H1 (cell line): ENCODE results near the gene MPIG6B. TPM values are rescaled to one million over a fixed set of nuclear protein-coding genes. Genes with fewer than 3 reads are reported as not detected.

Experiments used
- CTCF ChIA-PET: fragments of 300-600 bp; sonication (Branson Sonifier 250); formaldehyde crosslinking; loops from one replicate; lab custom pipeline; 2021; ENCODE audit not compliant: partially characterized antibody; lab: Charles Lee
- POLR2A ChIA-PET: fragments of 300-600 bp; sonication (Branson Sonifier 250); formaldehyde crosslinking; loops from one replicate; lab custom pipeline; 2021; ENCODE audit warnings: inconsistent platforms; ENCODE audit not compliant: partially characterized antibody; lab: Charles Lee
- DNase-seq, 2 experiments: peaks; one replicate each; pipeline versions ENCODE4 v3.0.0 to v3.0.0-alpha.2; 2010 to 2022; ENCODE audit warnings: low spot score in 2 of 2, low read depth in 1 of 2, mixed read lengths in 1 of 2
- FAIRE-seq: peaks from 2 replicates; lab custom pipeline; 2011; peaks lifted over from hg19 to GRCh38; lab: Jason Lieb, UNC
- H2AFZ ChIP-seq: 2 replicates; pipeline ENCODE4 v1.8.1; 2012; ENCODE audit warnings: low read length, inconsistent platforms
- H2AK5ac ChIP-seq: 2 replicates; pipeline ENCODE4 v1.6.1; 2013; ENCODE audit warnings: low read depth, low read length
- H2BK120ac ChIP-seq: replicated peaks from 2 replicates; pipeline ENCODE3; 2013; ENCODE audit warnings: low read depth, low read length, inconsistent platforms
- H2BK12ac ChIP-seq: 2 replicates; pipeline ENCODE4 v1.6.1; 2013; ENCODE audit warnings: low read depth, low read length
- H2BK15ac ChIP-seq: 2 replicates; pipeline ENCODE4 v1.6.1; 2013; ENCODE audit warnings: low read length
- H2BK20ac ChIP-seq: 2 replicates; pipeline ENCODE4 v1.6.1; 2013; ENCODE audit warnings: low read length
- H2BK5ac ChIP-seq: 2 replicates; pipeline ENCODE4 v1.6.1; 2013; ENCODE audit warnings: low read depth, low read length
- H3K14ac ChIP-seq: 2 replicates; pipeline ENCODE4 v1.6.1; 2013; ENCODE audit warnings: inconsistent platforms; ENCODE audit not compliant: insufficient read length
- H3K18ac ChIP-seq: 2 replicates; pipeline ENCODE4 v1.6.1; 2013; ENCODE audit warnings: low read length; ENCODE audit errors: extremely low read depth
- H3K23ac ChIP-seq: 2 replicates; pipeline ENCODE4 v1.6.1; 2013; ENCODE audit warnings: inconsistent platforms; ENCODE audit not compliant: insufficient read length
- H3K23me2 ChIP-seq: 2 replicates; pipeline ENCODE4 v1.6.1; 2013; ENCODE audit warnings: low read depth, low read length
- H3K27ac ChIP-seq: 2 replicates; pipeline ENCODE4 v1.6.1; 2011; ENCODE audit warnings: low read depth, low read length, inconsistent platforms
- H3K27me3 ChIP-seq, 4 experiments: replicated peaks in 1 of 4; 1 replicate in 1 of 4; 2 replicates in 3 of 4; pipeline versions ENCODE4 v1.6.1 to v1.8.1; 2011 to 2013; ENCODE audit warnings: low read length in 3 of 4, mild to moderate bottlenecking in 3 of 4, inconsistent platforms in 2 of 4, mixed read lengths in 2 of 4, moderate library complexity in 1 of 4; ENCODE audit not compliant: control insufficient read depth in 3 of 4, insufficient read depth in 3 of 4; ENCODE audit errors: extremely low read depth in 1 of 4
- H3K36me3 ChIP-seq, 4 experiments: 2 replicates each; pipeline versions ENCODE4 v1.6.1 to v1.8.1; 2011 to 2013; ENCODE audit warnings: mild to moderate bottlenecking in 4 of 4, low read length in 3 of 4, moderate library complexity in 2 of 4, control low read depth in 1 of 4, inconsistent platforms in 1 of 4; ENCODE audit not compliant: insufficient read depth in 4 of 4, control insufficient read depth in 2 of 4
- H3K4ac ChIP-seq: replicated peaks from 2 replicates; pipeline ENCODE3; 2013; ENCODE audit warnings: low read length, low read depth, mixed read lengths, inconsistent platforms; ENCODE audit not compliant: insufficient read length
- H3K4me1 ChIP-seq, 4 experiments: replicated peaks in 1 of 4; 1 replicate in 1 of 4; 2 replicates in 3 of 4; pipeline versions ENCODE4 v1.6.1 to v1.8.1; 2011 to 2013; ENCODE audit warnings: low read length in 3 of 4, inconsistent platforms in 2 of 4, mixed read lengths in 1 of 4; ENCODE audit not compliant: insufficient read depth in 4 of 4, control insufficient read depth in 3 of 4
- H3K4me2 ChIP-seq, 2 experiments: 2 replicates each; pipeline versions ENCODE4 v1.6.1 to v1.8.1; 2011 to 2013; ENCODE audit warnings: low read depth in 2 of 2, low read length in 2 of 2, control low read depth in 1 of 2, inconsistent platforms in 1 of 2, mild to moderate bottlenecking in 1 of 2; ENCODE audit not compliant: insufficient read depth in 1 of 2
- H3K4me3 ChIP-seq, 4 experiments: fragments of 200-600, 300-600 bp in 1 of 4; sonication (generic), shearing (Covaris generic), sonication (Bioruptor Twin) in 1 of 4; 2 replicates each; pipeline versions ENCODE4 v1.5.1 to v1.8.1; 2011 to 2016; ENCODE audit warnings: low read length in 4 of 4, low read depth in 3 of 4, control low read depth in 2 of 4, inconsistent platforms in 2 of 4, mild to moderate bottlenecking in 2 of 4, mixed read lengths in 1 of 4, moderate library complexity in 1 of 4; ENCODE audit not compliant: insufficient read depth in 2 of 4; ENCODE audit errors: extremely low read depth in 1 of 4
- H3K56ac ChIP-seq: replicated peaks from 2 replicates; pipeline ENCODE3; 2013; ENCODE audit warnings: low read depth, mild to moderate bottlenecking, mixed read lengths, low read length, inconsistent platforms; ENCODE audit not compliant: insufficient read length
- H3K79me1 ChIP-seq: 2 replicates; pipeline ENCODE4 v1.6.1; 2013; ENCODE audit warnings: low read depth, low read length, control low read depth
- H3K79me2 ChIP-seq, 2 experiments: 2 replicates each; pipeline versions ENCODE4 v1.6.1 to v1.8.1; 2012 to 2013; ENCODE audit warnings: low read length in 2 of 2, mild to moderate bottlenecking in 2 of 2, inconsistent platforms in 1 of 2; ENCODE audit not compliant: insufficient read depth in 2 of 2, control insufficient read depth in 1 of 2
- H3K9ac ChIP-seq, 4 experiments: replicated peaks in 1 of 4; 1 replicate in 1 of 4; 2 replicates in 3 of 4; pipeline versions ENCODE4 v1.6.1 to v1.8.1; 2011 to 2013; ENCODE audit warnings: low read depth in 3 of 4, low read length in 3 of 4, control low read depth in 2 of 4, mild to moderate bottlenecking in 2 of 4, moderate library complexity in 2 of 4, inconsistent platforms in 1 of 4; ENCODE audit errors: extremely low read depth in 1 of 4
- H3K9me3 ChIP-seq, 2 experiments: 2 replicates each; pipeline versions ENCODE4 v1.6.1 to v1.8.1; 2012 to 2013; ENCODE audit warnings: mild to moderate bottlenecking in 2 of 2, moderate library complexity in 2 of 2, control low read depth in 1 of 2, inconsistent platforms in 1 of 2, low read depth in 1 of 2, low read length in 1 of 2, mixed read lengths in 1 of 2; ENCODE audit not compliant: insufficient read depth in 2 of 2
- H4K20me1 ChIP-seq, 2 experiments: replicated peaks in 1 of 2; 2 replicates each; pipeline versions ENCODE3 to v1.8.1; 2011 to 2013; ENCODE audit warnings: inconsistent platforms in 2 of 2, low read length in 2 of 2, mild to moderate bottlenecking in 1 of 2; ENCODE audit not compliant: insufficient read depth in 2 of 2, control insufficient read depth in 1 of 2
- H4K5ac ChIP-seq: 2 replicates; pipeline ENCODE4 v1.6.1; 2013; ENCODE audit warnings: low read length, low read depth, mixed read lengths, inconsistent platforms; ENCODE audit not compliant: insufficient read length
- H4K8ac ChIP-seq: 2 replicates; pipeline ENCODE4 v1.8.0; 2013; ENCODE audit warnings: mild to moderate bottlenecking, moderate library complexity, low read length, inconsistent platforms; ENCODE audit not compliant: insufficient read depth; ENCODE audit errors: extremely low read depth
- H4K91ac ChIP-seq: replicated peaks from 2 replicates; pipeline ENCODE3; 2013; ENCODE audit warnings: low read length, mixed read lengths, inconsistent platforms; ENCODE audit not compliant: insufficient read length
- BACH1 ChIP-seq: IDR thresholded peaks from 2 replicates; pipeline ENCODE4 v1.6.1; 2012; ENCODE audit warnings: low read length, improper control_type of control experiment
- CHD1 ChIP-seq: IDR thresholded peaks from 2 replicates; pipeline ENCODE4 v1.6.1; 2012; ENCODE audit warnings: low read depth, low read length, improper control_type of control experiment
- CTCF ChIP-seq, 3 experiments: IDR thresholded peaks; 1 replicate in 2 of 3; 2 replicates in 1 of 3; pipeline versions ENCODE4 v1.5.1 to v1.6.1; 2011; ENCODE audit warnings: low read length in 3 of 3, mild to moderate bottlenecking in 3 of 3, inconsistent platforms in 2 of 3, low read depth in 1 of 3, moderate library complexity in 1 of 3; ENCODE audit not compliant: insufficient read depth in 1 of 3; ENCODE audit errors: control extremely low read depth in 1 of 3
- KDM1A ChIP-seq: fragments of 200-600, 300-600 bp; sonication (generic); IDR thresholded peaks from 2 replicates; pipeline ENCODE4 v1.7.1; 2016; ENCODE audit warnings: mild to moderate bottlenecking, low read length, borderline replicate concordance
- NANOG ChIP-seq: IDR thresholded peaks from 2 replicates; pipeline ENCODE4 v1.6.1; 2011; ENCODE audit warnings: low read length, low read depth, mild to moderate bottlenecking, inconsistent platforms; ENCODE audit not compliant: insufficient read depth, poor library complexity, severe bottlenecking
- NRF1 ChIP-seq: IDR thresholded peaks from 2 replicates; pipeline ENCODE4 v1.6.1; 2011; ENCODE audit warnings: mild to moderate bottlenecking, low read depth, low read length, improper control_type of control experiment
- POU5F1 ChIP-seq: IDR thresholded peaks from 2 replicates; pipeline ENCODE4 v1.6.1; 2011; ENCODE audit warnings: low read depth, mild to moderate bottlenecking, low read length, moderate library complexity
- SIX5 ChIP-seq: IDR thresholded peaks from 2 replicates; pipeline ENCODE4 v1.6.1; 2011; ENCODE audit warnings: mild to moderate bottlenecking, low read depth, low read length
- WGBS, 2 experiments: shearing (Covaris generic) in 1 of 2; methylation state at CpG; one replicate each; pipeline versions ENCODE4 v1.1.6 to v1.1.7; 2013 to 2015; ENCODE audit warnings: low lambda C conversion rate in 2 of 2, mixed read lengths in 2 of 2, inconsistent platforms in 1 of 2, low coverage in 1 of 2, missing lambda C conversion rate in 1 of 2; ENCODE audit not compliant: insufficient replicate concordance in 2 of 2, insufficient coverage in 1 of 2, insufficient read length in 1 of 2; ENCODE audit errors: extremely low coverage in 1 of 2, missing lambda C conversion rate in 1 of 2; 5-methylcytosine and 5-hydroxymethylcytosine counted together
- polyA plus RNA-seq, 7 experiments: library from polyadenylated mRNA; depleted of rRNA in 3 of 7; stranded (reverse) in 5 of 7; unstranded in 2 of 7; fragments of >200 nt in 5 of 7; fragments of 200-250 nt in 2 of 7; gene quantifications; 1 replicate in 5 of 7; 2 replicates in 1 of 7; 4 replicates in 1 of 7; pipeline versions ENCODE4 v1.2.1 to v1.2.3, GENCODE V29; 2011 to 2013; ENCODE audit warnings: missing spikeins in 2 of 7, mixed read lengths in 2 of 7
- total RNA-seq: library from RNA; stranded (reverse); fragmentation: NEBNext Ultra II Directional; extraction: Animal tissue kit (Norgen Biotek cat#: 25700); gene quantifications from 2 replicates; pipeline ENCODE4 v1.2.1, GENCODE V29; 2021
- TF ChIP-seq, protein P1 (sequence below): IDR thresholded peaks from 2 replicates; pipeline ENCODE4 v1.6.1; 2012; ENCODE audit warnings: low read length, inconsistent platforms

Gene MPIG6B
- total and polyA plus RNA-seq, 2 of the 8 experiments (the other 6 are each of a cell fraction or from before 2014, with no cell fraction given) = 0.18 TPM; not detected in 1

DNA sequence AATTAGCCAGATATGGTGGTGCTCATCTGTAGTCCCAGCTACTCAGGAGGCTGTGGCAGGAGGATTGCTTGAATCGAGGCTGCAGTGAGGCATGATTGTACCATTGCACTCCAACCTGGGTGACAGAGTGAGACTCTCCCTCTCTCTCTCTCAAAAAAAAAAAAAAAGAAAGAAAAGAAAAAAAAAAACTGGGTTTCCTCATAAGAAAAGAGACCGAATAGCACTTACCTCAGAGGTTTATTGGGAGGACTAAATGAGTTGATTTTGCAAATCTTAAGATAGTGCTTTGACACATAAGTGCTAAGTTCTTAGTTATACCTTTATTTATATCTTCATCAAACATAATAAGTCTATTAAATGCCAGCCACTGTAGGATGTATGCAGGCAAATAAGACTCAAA is 47.7 kb downstream of the MPIG6B start:
- H4K20me1 ChIP-seq = no peaks in the 10 kb centered on the region
- no peak overlapping the region for H3K14ac ChIP-seq
- H3K4ac ChIP-seq = no peak overlapping the region
- H3K27ac ChIP-seq = no peak overlapping the region
- H3K4me2 ChIP-seq = no peak overlapping the region
- H2BK15ac ChIP-seq = no peak overlapping the region
- no peak overlapping the region for H2AK5ac ChIP-seq
- no peak overlapping the region for H2BK12ac ChIP-seq
- 74% methylated on average over 2 of the region's 2 CpGs; no CpG with 5 or more reads in 1 of the 2 experiments for WGBS, 2 experiments
- H2BK20ac ChIP-seq = no peak overlapping the region
- H4K5ac ChIP-seq = no peak overlapping the region
- no peak for FAIRE-seq
- no peak overlapping the region for H3K56ac ChIP-seq
- H3K9me3 ChIP-seq = no peaks in the 10 kb centered on the region
- CTCF ChIA-PET = interaction anchor here (0.6 to 14.4 kb wide), 18 partner anchors 14 to 97 kb away, joined by 3 to 228 read pairs (median 12); partner anchors contain the start of genes DDAH2, HSPA1B, MPIG6B and MSH5
- no peaks in the 10 kb centered on the region for H3K79me2 ChIP-seq
- H3K9ac ChIP-seq = no peak overlapping the region
- no peak overlapping the region for H3K4me3 ChIP-seq
- peaks cover 0 to 5% (median under 1%) of the 10 kb centered on the region in 4 experiments; a peak in 4 of 7 replicates for H3K4me1 ChIP-seq
- no peak overlapping the region for H4K91ac ChIP-seq
- no peak overlapping the region for H3K18ac ChIP-seq
- H2BK5ac ChIP-seq = no peak overlapping the region
- H2BK120ac ChIP-seq = no peak overlapping the region
- 0 out of 2 replicates have a peak, but pooled peaks cover 3% of the 10 kb centered on the region for H3K23me2 ChIP-seq
- no peaks in the 10 kb centered on the region for H3K79me1 ChIP-seq
- POLR2A ChIA-PET = interaction anchor here (0.6 to 2.8 kb wide), 9 partner anchors 10 to 1604 kb away, joined by 3 to 10 read pairs (median 7); partner anchors contain the start of genes HSPA1A, HSPA1L, MSH5 and VARS1
- H4K8ac ChIP-seq = no peak overlapping the region
- H2AFZ ChIP-seq = no peak overlapping the region
- no peaks in the 10 kb centered on the region for H3K36me3 ChIP-seq
- DNase-seq = no peak
- H3K23ac ChIP-seq = no peak overlapping the region
- no peaks in the 10 kb centered on the region for H3K27me3 ChIP-seq
- TF ChIP-seq CTCF (IDR thresholded peaks at IDR 0.05; ENCODE audit: control extremely low read depth in 1 of 3, insufficient read depth in 1 of 3, low read depth in 1 of 3, low read length in 3 of 3) (no peak), NRF1 (no peak), POU5F1 (no peak), CHD1 (no peak), NANOG (no peak), SIX5 (no peak), BACH1 (no peak), KDM1A (no peak)
- TF ChIP-seq, protein P1, sequence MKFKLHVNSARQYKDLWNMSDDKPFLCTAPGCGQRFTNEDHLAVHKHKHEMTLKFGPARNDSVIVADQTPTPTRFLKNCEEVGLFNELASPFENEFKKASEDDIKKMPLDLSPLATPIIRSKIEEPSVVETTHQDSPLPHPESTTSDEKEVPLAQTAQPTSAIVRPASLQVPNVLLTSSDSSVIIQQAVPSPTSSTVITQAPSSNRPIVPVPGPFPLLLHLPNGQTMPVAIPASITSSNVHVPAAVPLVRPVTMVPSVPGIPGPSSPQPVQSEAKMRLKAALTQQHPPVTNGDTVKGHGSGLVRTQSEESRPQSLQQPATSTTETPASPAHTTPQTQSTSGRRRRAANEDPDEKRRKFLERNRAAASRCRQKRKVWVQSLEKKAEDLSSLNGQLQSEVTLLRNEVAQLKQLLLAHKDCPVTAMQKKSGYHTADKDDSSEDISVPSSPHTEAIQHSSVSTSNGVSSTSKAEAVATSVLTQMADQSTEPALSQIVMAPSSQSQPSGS = no peak
